CD4-positive, alpha-beta memory T cell (primary cell): ENCODE measurements around the gene PEAK3. TPM values are rescaled to one million over a fixed set of nuclear protein-coding genes. Genes with fewer than 3 reads are reported as not detected.
A peak's percentile ranks its signal among the peaks of the same experiment; 100 is the strongest.

ENCODE experiments used
- CTCF ChIA-PET: fragments of 350-600 bp; sonication (Branson Sonifier 250); formaldehyde crosslinking; loops from one replicate; lab custom pipeline; 2021; ENCODE audit warnings: inconsistent platforms; ENCODE audit not compliant: partially characterized antibody; lab: Charles Lee
- POLR2A ChIA-PET: fragments of 350-600 bp; sonication (Branson Sonifier 250); formaldehyde crosslinking; loops from one replicate; lab custom pipeline; 2021; ENCODE audit not compliant: partially characterized antibody; lab: Charles Lee
- DNase-seq, 5 donors: peaks; one replicate each; pipeline versions ENCODE4 v3.0.0 to v3.0.0-alpha.2; 2020 to 2022; ENCODE audit warnings: mixed read lengths in 1 of 5
- H3K27ac ChIP-seq: one replicate; pipeline ENCODE4 v1.7.0; 2013; ENCODE audit warnings: low read depth, low read length
- H3K27me3 ChIP-seq: 2 replicates; pipeline ENCODE4 v1.7.0; 2013; ENCODE audit warnings: mild to moderate bottlenecking, low read length, moderate library complexity; ENCODE audit not compliant: insufficient read depth
- H3K36me3 ChIP-seq: 2 replicates; pipeline ENCODE4 v1.7.0; 2013; ENCODE audit warnings: mild to moderate bottlenecking, low read length, moderate library complexity; ENCODE audit not compliant: insufficient read depth
- H3K4me1 ChIP-seq: 2 replicates; pipeline ENCODE4 v1.7.0; 2013; ENCODE audit warnings: mild to moderate bottlenecking, low read length, moderate library complexity; ENCODE audit not compliant: insufficient read depth
- H3K4me3 ChIP-seq, 2 donors: one replicate each; pipeline ENCODE4 v1.7.0; 2013; ENCODE audit warnings: low read length in 2 of 2, mild to moderate bottlenecking in 1 of 2
- H3K9me3 ChIP-seq, 2 donors: one replicate each; pipeline ENCODE4 v1.7.0; 2013; ENCODE audit warnings: low read length in 2 of 2, control low read depth in 1 of 2; ENCODE audit not compliant: control insufficient read depth in 1 of 2
- H3K27ac Mint-ChIP-seq, 7 donors: one replicate each; pipeline ENCODE4 v1.8.0; 2020 to 2021; ENCODE audit warnings: mixed read lengths in 7 of 7, mild to moderate bottlenecking in 6 of 7, inconsistent platforms in 3 of 7, moderate library complexity in 3 of 7
- H3K27me3 Mint-ChIP-seq, 2 donors: one replicate each; pipeline ENCODE4 v1.8.0; 2020 to 2021; ENCODE audit warnings: mixed read lengths in 2 of 2
- H3K36me3 Mint-ChIP-seq, 2 donors: one replicate each; pipeline ENCODE4 v1.8.0; 2020 to 2021; ENCODE audit warnings: mixed read lengths in 2 of 2, inconsistent platforms in 1 of 2, mild to moderate bottlenecking in 1 of 2
- H3K4me1 Mint-ChIP-seq, 4 donors: one replicate each; pipeline ENCODE4 v1.8.0; 2020 to 2021; ENCODE audit warnings: mixed read lengths in 4 of 4, mild to moderate bottlenecking in 1 of 4
- H3K4me3 Mint-ChIP-seq, 8 donors: one replicate each; pipeline ENCODE4 v1.8.0; 2020 to 2021; ENCODE audit warnings: mixed read lengths in 8 of 8, mild to moderate bottlenecking in 7 of 8, moderate library complexity in 6 of 8, inconsistent platforms in 3 of 8
- H3K9me3 Mint-ChIP-seq, 8 donors: one replicate each; pipeline ENCODE4 v1.8.0; 2020 to 2021; ENCODE audit warnings: mixed read lengths in 8 of 8, mild to moderate bottlenecking in 5 of 8, inconsistent platforms in 3 of 8, moderate library complexity in 1 of 8
- intact Hi-C: fragments of 100-400 bp; cut with micrococcal nuclease; formaldehyde crosslinking; loops from one replicate; pipeline ENCODE4 v1.15.1; 2023
- polyA plus RNA-seq, 2 donors: library from polyadenylated mRNA; unstranded; fragments of 300-500 nt; fragmentation: Illumina TruSeq; gene quantifications; one replicate each; pipeline ENCODE4 v1.2.3, GENCODE V29; 2021
- total RNA-seq, 2 experiments: library from RNA; stranded (reverse); gene quantifications; one replicate each; pipeline ENCODE4 v1.2.3, GENCODE V29; 2021

Gene PEAK3
- total and polyA plus RNA-seq, 4 experiments from 2014 or later = 0.07 to 0.11 (median 0.07) TPM; not detected in 1

- Histone ChIP-seq H3K27ac (no peak overlapping the region), H3K4me3 (no peak overlapping the region), H3K36me3 (peaks cover 2% of the 10 kb centered on the region), H3K4me1 (peaks cover 27% of the 10 kb centered on the region), H3K9me3 (no peaks in the 10 kb centered on the region), H3K27me3 (no peaks in the 10 kb centered on the region)
- peak overlapping the region in 3 of 7 donors; percentile 7 to 58 (median 43) for H3K27ac Mint-ChIP-seq
- intact Hi-C loops = no loop called here
- no peaks in the 10 kb centered on the region for H3K27me3 Mint-ChIP-seq
- DNase-seq = peak in 1 of 5 donors; percentile 43
- H3K4me3 Mint-ChIP-seq = peak overlapping the region in 4 of 8 donors; percentile 21 to 51 (median 24)
- H3K36me3 Mint-ChIP-seq = peaks cover under 1 to 12% of the 10 kb centered on the region in 2 donors
- POLR2A ChIA-PET = interaction anchor here (0.8 to 13.8 kb wide), 4 partner anchors 8 to 31 kb away, joined by 3 to 167 read pairs (median 9); partner anchors contain the start of genes AMH, JSRP1 and PLEKHJ1
- peaks cover 2 to 27% (median 16%) of the 10 kb centered on the region in 4 donors for H3K4me1 Mint-ChIP-seq
- CTCF ChIA-PET = interaction anchor here (1.4 kb wide), 1 partner anchor 125 kb away, joined by 3 read pairs; no protein-coding TSS in a partner anchor
- H3K9me3 Mint-ChIP-seq = peaks cover 0 to 8% (median 0%) of the 10 kb centered on the region in 8 donors
Measured at GRCh38 chr19:2266183-2266993, 15.6 kb downstream of the PEAK3 start.

- POLR2A ChIA-PET = interaction anchor here (1.1 to 16.7 kb wide), 4 partner anchors 10 to 23 kb away, joined by 3 to 325 read pairs (median 91); partner anchors contain the start of genes PLEKHJ1 and SF3A2
Measured at GRCh38 chr19:2261438-2262172, 20.4 kb downstream of the PEAK3 start.

DNA sequence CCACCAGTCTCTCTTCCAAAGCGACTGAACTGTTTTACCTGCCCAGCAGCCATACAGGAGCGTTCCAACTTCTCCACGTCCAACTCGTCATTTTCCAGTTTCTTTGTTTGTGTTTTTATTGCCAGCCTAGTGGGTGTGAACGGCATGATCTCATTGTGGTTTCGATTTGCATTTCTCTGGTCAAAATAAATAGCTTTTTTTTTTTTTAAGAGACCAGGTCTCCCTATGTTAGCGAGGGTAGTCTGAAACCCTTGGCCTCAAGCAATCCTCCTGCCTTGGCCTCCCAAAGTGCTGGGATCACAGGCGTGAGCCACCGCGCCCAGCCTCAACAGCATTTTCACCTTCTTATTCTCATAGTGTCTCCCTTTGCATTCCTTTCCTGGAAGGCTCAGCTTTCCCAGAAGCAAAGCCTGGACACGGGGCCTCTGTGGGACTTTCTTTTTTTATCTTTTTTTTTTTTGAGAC is 21.6 kb downstream of the PEAK3 start:
- no peaks in the 10 kb centered on the region for H3K27me3 Mint-ChIP-seq
- Histone ChIP-seq H3K4me1 (peaks cover 46% of the 10 kb centered on the region), H3K4me3 (no peak overlapping the region), H3K27me3 (no peaks in the 10 kb centered on the region), H3K36me3 (no peaks in the 10 kb centered on the region), H3K27ac (peak overlapping the region; percentile 7), H3K9me3 (no peaks in the 10 kb centered on the region)
- DNase-seq = peak in 1 of 5 donors; percentile 52
- H3K27ac Mint-ChIP-seq = peak overlapping the region; percentile 86 to 97 (median 90)
- peaks cover 17 to 52% (median 30%) of the 10 kb centered on the region in 4 donors for H3K4me1 Mint-ChIP-seq
- ChIA-PET CTCF (interaction anchor here (0.6 to 5.1 kb wide), 7 partner anchors 11 to 331 kb away, joined by 3 to 75 read pairs (median 13); partner anchors contain the start of genes AP3D1 and PLEKHJ1), POLR2A (interaction anchor here (0.8 to 16.7 kb wide), 5 partner anchors 9 to 104 kb away, joined by 3 to 325 read pairs (median 24); partner anchors contain the start of genes PLEKHJ1 and SF3A2)
- intact Hi-C loops = no loop called here
- no peaks in the 10 kb centered on the region for H3K36me3 Mint-ChIP-seq
- peak overlapping the region; percentile 47 to 87 (median 76) for H3K4me3 Mint-ChIP-seq
- no peaks in the 10 kb centered on the region for H3K9me3 Mint-ChIP-seq

More at GRCh38 chr19:2261438-2262172, 20.4 kb downstream of the PEAK3 start:
- no peaks in the 10 kb centered on the region for H3K27me3 Mint-ChIP-seq
- Histone ChIP-seq H3K36me3 (no peaks in the 10 kb centered on the region), H3K27ac (no peak overlapping the region), H3K4me1 (peaks cover 52% of the 10 kb centered on the region), H3K27me3 (no peaks in the 10 kb centered on the region), H3K4me3 (no peak overlapping the region), H3K9me3 (no peaks in the 10 kb centered on the region)
- H3K4me3 Mint-ChIP-seq = peak overlapping the region in 6 of 8 donors; percentile 34 to 74 (median 58)
- intact Hi-C loops = no loop called here
- no peaks in the 10 kb centered on the region for H3K36me3 Mint-ChIP-seq
- peak in 4 of 5 donors; percentile 49 to 57 (median 52) for DNase-seq
- peak overlapping the region in 6 of 7 donors; percentile 75 to 91 (median 88) for H3K27ac Mint-ChIP-seq
- H3K9me3 Mint-ChIP-seq = no peaks in the 10 kb centered on the region
- peaks cover 19 to 56% (median 31%) of the 10 kb centered on the region in 4 donors for H3K4me1 Mint-ChIP-seq
- CTCF ChIA-PET = interaction anchor here (0.6 to 5.1 kb wide), 12 partner anchors 9 to 131 kb away, joined by 3 to 75 read pairs (median 4); partner anchors contain the start of genes AMH and PLEKHJ1

- no peaks in the 10 kb centered on the region for H3K9me3 ChIP-seq
- no peaks in the 10 kb centered on the region for H3K27me3 Mint-ChIP-seq
- H3K36me3 Mint-ChIP-seq = no peaks in the 10 kb centered on the region
- peaks cover 17 to 52% (median 30%) of the 10 kb centered on the region in 4 donors for H3K4me1 Mint-ChIP-seq
- H3K27ac ChIP-seq = no peak overlapping the region
- ChIA-PET POLR2A (interaction anchor here (0.6 to 16.7 kb wide), 8 partner anchors 8 to 876 kb away, joined by 3 to 325 read pairs (median 4); partner anchors contain the start of genes AMH, PLEKHJ1 and SF3A2), CTCF (interaction anchor here (0.7 to 5.1 kb wide), 11 partner anchors 9 to 133 kb away, joined by 3 to 75 read pairs (median 7); partner anchors contain the start of gene PLEKHJ1)
- H3K4me1 ChIP-seq = peaks cover 46% of the 10 kb centered on the region
- no peaks in the 10 kb centered on the region for H3K36me3 ChIP-seq
- no peaks in the 10 kb centered on the region for H3K9me3 Mint-ChIP-seq
- peak overlapping the region; percentile 61 to 93 (median 86) for H3K27ac Mint-ChIP-seq
- DNase-seq = no peak
- H3K4me3 Mint-ChIP-seq = peak overlapping the region in 7 of 8 donors; percentile 21 to 80 (median 57)
- H3K27me3 ChIP-seq = no peaks in the 10 kb centered on the region
- no peak overlapping the region for H3K4me3 ChIP-seq
- intact Hi-C loops = no loop called here
Measured at GRCh38 chr19:2259336-2259735, 22.6 kb downstream of the PEAK3 start.

GRCh38 chr19:2255982-2256685 is 25.8 kb downstream of the PEAK3 start, which contains the start of gene JSRP1:
Gene JSRP1, minus strand, starts transcription at chr19:2256417. Its CDS starts 1,103 bp downstream, at chr19:2255314.
- H3K9me3 Mint-ChIP-seq = no peaks in the 10 kb centered on the region
- no peaks in the 10 kb centered on the region for H3K27me3 ChIP-seq
- no peaks in the 10 kb centered on the region for H3K27me3 Mint-ChIP-seq
- no peak within 1 kb of the TSS for H3K27ac ChIP-seq
- H3K36me3 ChIP-seq = no peaks in the 10 kb centered on the region
- peak in 1 of 5 donors; percentile 44 for DNase-seq
- H3K27ac Mint-ChIP-seq = peak within 1 kb of the TSS; percentile 78 to 98 (median 90)
- H3K4me1 Mint-ChIP-seq = peaks cover 15 to 49% (median 30%) of the 10 kb centered on the region in 4 donors
- POLR2A ChIA-PET = interaction anchor here (1.3 to 16.7 kb wide), 3 partner anchors 15 to 343 kb away, joined by 3 to 325 read pairs (median 167); partner anchors contain the start of genes PLEKHJ1 and SF3A2
- CTCF ChIA-PET = interaction anchor here (0.9 kb wide), 1 partner anchor 20 kb away, joined by 3 read pairs; the partner anchor contains the start of gene PLEKHJ1
- peaks cover 60% of the 10 kb centered on the region for H3K4me1 ChIP-seq
- H3K36me3 Mint-ChIP-seq = peaks cover 0 to 1% of the 10 kb centered on the region in 2 donors
- peak within 1 kb of the TSS in 4 of 8 donors; percentile 21 to 72 (median 59) for H3K4me3 Mint-ChIP-seq
- H3K9me3 ChIP-seq = no peaks in the 10 kb centered on the region
- no peak within 1 kb of the TSS for H3K4me3 ChIP-seq
- intact Hi-C loops = no loop called here
